Measurements from ENCODE around the gene BIVM.

- TF ChIP-seq CTCF (conservative IDR thresholded peaks at IDR 0.05; ENCODE audit: low read length) (no peak), EZH2phosphoT487 (IDR thresholded peaks at IDR 0.05; ENCODE audit: borderline replicate concordance) (no peak)
Measured at GRCh38 chr13:102877303-102877702, 78.4 kb downstream of the BIVM start.

Measured in Loucy (cell line).